Stimulated activated CD4-positive, alpha-beta T cell treated with anti-CD3 and anti-CD28 coated beads, Interleukin-1b, Interleukin-23, amount 100 ng/mL, for 4 hours (primary cell): ENCODE results near the gene TBL1X.
"Not testable (repeated sequence)": the region's sequence is repeated elsewhere in the genome, so short reads cannot be mapped to it uniquely, and the experiment has no call there.

Experiments used
- DNase-seq, 2 donors: peaks; one replicate each; pipeline ENCODE4 v3.0.0-alpha.2; 2020; ENCODE audit warnings: low read depth in 2 of 2

Gene TBL1X

GRCh38 chrX:9459186-9459748 is 5.6 kb upstream of the TBL1X start:
- no peak for DNase-seq

- no peak for DNase-seq
Measured at GRCh38 chrX:9461087-9461486, 3.8 kb upstream of the TBL1X start.

GRCh38 chrX:9462456-9462855 is 2.4 kb upstream of the TBL1X start:
- no peak for DNase-seq

DNA sequence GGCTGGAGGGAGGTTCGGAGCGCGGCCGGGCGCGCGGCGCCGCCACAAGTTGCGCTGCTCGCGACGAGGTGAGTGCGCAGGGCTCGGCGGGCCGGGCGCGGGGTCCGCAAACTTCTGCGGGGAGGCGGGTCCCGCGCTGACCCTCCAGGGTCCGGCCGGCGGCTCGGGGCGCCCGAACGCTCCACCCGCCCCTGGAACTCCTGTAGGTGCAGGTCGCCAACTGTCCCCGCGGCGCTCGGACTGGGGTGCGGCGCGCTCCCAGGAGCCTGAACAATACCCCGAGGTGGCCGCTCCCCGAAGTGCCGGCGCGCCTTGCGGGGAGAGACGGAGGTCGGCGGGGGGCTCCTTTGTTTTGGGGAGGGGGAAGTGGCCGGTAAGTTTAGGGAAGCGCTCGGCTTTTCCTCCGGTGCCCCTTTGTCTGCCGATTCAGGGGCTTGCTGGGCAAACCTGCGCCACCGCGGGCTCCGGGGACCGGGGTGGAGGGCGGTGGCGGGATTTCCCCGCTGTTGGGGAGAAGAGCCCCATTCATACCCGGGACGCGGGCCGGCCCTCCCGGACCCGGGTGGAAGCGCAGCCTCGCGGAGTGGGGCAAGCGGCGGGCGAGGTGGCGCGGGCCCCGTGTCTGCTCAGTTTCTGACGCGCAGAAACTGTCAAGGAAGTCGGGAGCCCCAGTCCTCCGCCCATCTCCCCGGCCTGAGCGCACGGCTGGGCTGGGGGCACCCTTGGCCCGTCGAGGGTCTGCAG is 694 bp downstream of the TBL1X start:
- peak in 1 of 2 donors; percentile 40 for DNase-seq

- DNase-seq, result no peak
Measured at GRCh38 chrX:9466124-9466495, 1.3 kb downstream of the TBL1X start.

GRCh38 chrX:9466736-9467135 is 1.9 kb downstream of the TBL1X start:
- no peak for DNase-seq

- DNase-seq, result no peak
Measured at GRCh38 chrX:9467146-9467545, 2.3 kb downstream of the TBL1X start.

- DNase-seq, result no peak
Measured at GRCh38 chrX:9467751-9468150, 2.9 kb downstream of the TBL1X start.

GRCh38 chrX:9471571-9471985 is 6.7 kb downstream of the TBL1X start:
- DNase-seq, result no peak

DNA sequence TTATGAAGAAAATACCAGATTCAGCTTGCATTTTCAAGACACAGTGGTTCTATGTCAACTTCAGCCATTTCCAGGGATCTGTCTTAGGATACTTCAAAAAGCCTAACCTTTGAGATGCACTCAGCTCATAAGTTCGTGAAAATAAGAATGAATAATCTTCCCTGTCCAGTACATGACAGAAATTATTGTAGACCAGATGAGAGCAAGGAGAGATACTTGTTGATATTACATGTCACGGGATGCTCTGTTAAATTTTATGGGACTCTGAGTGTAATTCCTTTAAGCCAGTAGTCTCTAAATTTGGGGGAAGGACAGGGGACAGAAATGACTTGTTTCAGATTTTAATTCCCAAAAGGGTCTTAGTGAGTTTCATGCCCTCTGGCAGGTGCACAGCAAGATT is 8.8 kb downstream of the TBL1X start:
- no peak for DNase-seq

DNA sequence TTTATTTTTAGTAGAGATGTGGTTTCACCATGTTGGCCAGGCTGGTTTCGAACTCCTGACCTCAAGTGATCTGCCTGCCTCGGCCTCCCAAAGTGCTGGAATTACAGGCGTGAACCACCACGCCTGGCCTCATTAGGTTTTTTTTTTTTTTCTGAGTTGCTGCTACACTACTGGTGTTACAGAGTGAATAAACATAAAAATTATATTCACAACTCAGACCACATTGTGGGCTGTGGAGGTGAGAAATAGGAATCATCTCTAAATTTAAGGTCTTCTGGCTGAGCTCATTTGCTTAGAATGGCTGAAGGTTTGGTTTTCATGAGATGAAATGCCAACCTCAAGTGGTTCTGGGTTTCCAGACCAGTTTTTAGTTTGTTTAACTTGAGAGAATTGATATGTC is 10.6 kb downstream of the TBL1X start:
- DNase-seq, result not testable (repeated sequence)

GRCh38 chrX:9475984-9476383 is 11.1 kb downstream of the TBL1X start:
- DNase-seq, result no peak

DNA sequence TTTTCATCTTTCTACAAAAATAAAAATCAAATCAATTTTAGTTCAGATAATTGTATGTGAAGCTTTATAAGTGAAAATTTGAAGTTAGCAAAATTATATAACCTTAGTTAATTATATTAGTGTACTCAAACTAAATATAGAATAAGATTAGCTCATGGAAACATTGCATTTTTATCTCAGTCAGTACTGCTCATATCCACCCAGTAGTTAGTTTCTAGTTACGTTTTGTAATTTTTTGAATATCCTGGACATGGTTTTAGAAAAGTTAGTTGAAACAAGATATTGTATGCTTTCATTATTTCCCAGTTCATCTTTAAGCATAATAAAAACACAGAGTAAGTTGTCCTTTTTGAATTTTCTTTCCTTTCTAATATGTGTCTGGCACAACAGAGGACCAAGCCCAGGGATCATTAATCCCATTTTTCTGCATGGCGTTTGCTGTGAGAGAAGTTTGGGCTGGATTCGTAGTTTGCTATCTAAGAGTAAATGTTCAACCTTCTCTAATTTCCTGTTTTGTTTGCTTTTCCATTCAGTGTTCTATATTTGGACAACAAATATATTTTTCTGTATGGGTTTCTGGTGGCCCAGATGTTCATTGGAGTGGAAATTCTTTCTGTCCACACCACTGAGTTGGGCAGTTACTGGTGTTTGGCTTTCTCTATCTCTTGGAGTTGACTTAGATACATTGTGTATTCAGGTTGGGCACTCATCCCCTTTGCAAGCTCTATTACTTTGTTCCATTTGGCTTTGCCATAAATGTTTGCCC is 12.1 kb downstream of the TBL1X start:
- DNase-seq, result no peak

GRCh38 chrX:9482408-9482807 is 17.6 kb downstream of the TBL1X start:
- DNase-seq, result no peak

GRCh38 chrX:9482837-9483236 is 18.0 kb downstream of the TBL1X start:
- DNase-seq, result no peak

GRCh38 chrX:9483376-9483775 is 18.5 kb downstream of the TBL1X start:
- no peak for DNase-seq

DNA sequence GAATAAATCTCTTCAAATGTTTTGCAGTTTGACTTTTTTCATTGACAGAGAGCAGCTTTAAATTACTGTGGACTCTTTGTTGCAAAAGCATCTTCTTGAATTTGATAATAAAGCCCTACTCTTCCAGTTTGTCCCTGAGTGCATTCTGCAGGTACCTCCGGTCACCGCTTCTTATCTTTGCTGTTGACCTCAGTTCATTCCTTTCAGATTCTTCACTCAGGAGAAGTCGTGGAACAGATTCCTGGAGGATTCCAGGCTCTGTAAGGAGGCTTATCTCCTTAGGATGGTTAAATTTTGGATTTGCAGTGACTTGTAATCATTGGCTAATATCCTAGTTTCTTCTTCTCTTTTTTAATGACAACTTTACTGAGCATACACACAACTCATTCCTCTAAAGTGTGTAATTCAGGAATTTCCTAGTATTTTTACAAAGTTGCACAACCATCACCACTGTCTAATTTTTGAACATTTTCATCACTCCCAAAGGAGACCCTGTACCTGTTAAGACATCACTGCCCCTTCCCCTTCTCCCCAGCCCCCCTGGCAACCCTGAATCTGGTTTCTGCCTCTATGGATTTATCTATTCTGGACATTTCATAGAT is 22.0 kb downstream of the TBL1X start:
- DNase-seq, result no peak

DNA sequence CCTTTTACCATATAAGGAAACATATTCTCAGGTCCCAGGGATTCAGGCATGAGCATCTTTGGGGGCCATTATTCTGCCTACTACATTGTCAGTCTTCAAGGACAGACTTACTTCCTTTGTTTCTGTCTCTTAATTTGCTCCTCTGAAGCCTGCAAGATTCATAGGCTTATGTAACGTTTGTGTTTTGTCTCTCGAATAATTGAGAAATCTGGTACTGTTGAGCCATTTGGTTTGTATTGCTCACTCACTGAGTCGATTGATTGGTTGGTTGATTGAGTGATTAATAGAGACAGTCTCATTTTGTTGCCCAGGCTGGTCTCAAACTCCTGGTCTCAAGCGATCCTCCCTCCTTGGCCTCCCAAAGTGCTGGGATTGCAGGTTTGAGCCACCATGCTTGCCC is 23.7 kb downstream of the TBL1X start:
- no peak for DNase-seq

DNA sequence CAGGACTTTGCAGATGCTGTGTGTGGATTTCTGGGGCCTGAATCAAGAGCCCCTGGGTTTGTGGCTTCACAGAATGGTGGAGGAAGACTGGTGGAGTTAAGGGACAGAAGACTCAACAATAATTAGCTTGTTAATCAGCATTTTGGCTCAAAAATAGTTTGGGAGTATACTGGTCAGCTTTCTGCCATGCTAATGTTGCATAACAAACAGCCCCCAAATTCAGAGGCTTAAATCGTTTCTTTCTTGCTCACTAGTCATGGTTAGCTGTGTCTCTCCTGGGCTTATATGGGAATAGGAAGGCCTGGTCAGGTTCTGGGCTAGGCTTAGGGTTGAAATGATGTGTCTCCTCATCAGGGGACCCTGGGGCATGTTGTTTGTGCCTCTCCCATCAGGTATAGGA is 24.4 kb downstream of the TBL1X start:
- DNase-seq, result no peak

DNA sequence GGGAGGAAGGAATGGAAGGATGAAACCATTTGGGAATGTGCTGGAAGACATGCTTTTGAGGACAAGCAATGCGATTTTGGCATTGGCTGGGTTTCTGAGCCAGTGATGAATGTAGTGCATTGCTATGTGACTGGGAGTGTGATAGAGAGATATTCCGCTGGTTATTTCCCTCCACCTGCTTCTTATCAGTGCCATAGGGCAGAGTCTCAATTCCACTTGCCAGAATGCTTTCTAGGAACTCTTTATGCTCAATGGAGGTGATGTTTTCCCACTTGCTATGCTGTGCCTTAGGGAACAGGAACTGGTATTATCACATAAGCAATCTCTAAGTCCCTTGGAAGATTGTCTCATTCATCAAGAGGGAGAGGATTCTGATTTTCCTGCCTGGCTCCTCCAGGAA is 28.0 kb downstream of the TBL1X start:
- DNase-seq, result no peak

DNA sequence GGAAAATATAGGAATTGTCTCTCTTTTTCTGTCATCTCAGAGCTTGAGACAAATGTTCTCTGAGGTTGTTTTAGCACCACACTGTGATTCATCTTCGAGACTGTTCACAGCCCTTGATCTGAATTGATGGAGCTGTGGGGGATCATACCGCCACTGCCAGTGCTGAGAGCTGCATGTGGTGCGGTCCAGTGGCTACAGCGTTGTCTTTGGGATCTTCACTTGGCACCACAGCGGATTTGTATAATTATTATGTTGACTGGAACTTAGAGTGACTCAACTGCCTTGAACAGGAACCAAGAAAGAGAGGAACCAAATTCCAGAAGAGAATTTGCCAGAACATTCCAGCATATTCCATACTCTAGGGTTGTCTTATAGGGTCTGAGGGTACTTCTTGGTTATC is 29.1 kb downstream of the TBL1X start:
- no peak for DNase-seq

GRCh38 chrX:9494771-9495170 is 29.9 kb downstream of the TBL1X start:
- DNase-seq, result no peak

- no peak for DNase-seq
Measured at GRCh38 chrX:9495496-9495895, 30.6 kb downstream of the TBL1X start.
